NCI-H2107 treated with DMSO at 0.1 percent for 48 hours (cell line): ENCODE measurements around the gene DDAH2.

Experiments
- DNase-seq: peaks from one replicate; lab custom pipeline; 2025; ENCODE audit not compliant: unreplicated experiment; lab: John Stamatoyannopoulos, UW

Gene DDAH2

GRCh38 chr6:31761343-31761742 is 32.2 kb upstream of the DDAH2 start:
- DNase-seq = no peak

GRCh38 chr6:31760790-31761189 is 31.7 kb upstream of the DDAH2 start:
- no peak for DNase-seq

GRCh38 chr6:31758281-31758680 is 29.2 kb upstream of the DDAH2 start:
- DNase-seq = no peak

- DNase-seq = no peak
Measured at GRCh38 chr6:31752739-31753319, 23.7 kb upstream of the DDAH2 start.

GRCh38 chr6:31750411-31751022 is 21.4 kb upstream of the DDAH2 start:
- no peak for DNase-seq

- no peak for DNase-seq
Measured at GRCh38 chr6:31749301-31750036, 20.4 kb upstream of the DDAH2 start.

- no peak for DNase-seq
Measured at GRCh38 chr6:31744422-31744821, 15.3 kb upstream of the DDAH2 start.

GRCh38 chr6:31742894-31743293 is 13.8 kb upstream of the DDAH2 start:
- no peak for DNase-seq

GRCh38 chr6:31741815-31742214 is 12.7 kb upstream of the DDAH2 start:
- no peak for DNase-seq

- DNase-seq = no peak
Measured at GRCh38 chr6:31740397-31741223, 11.5 kb upstream of the DDAH2 start.

- no peak for DNase-seq
Measured at GRCh38 chr6:31739639-31740396, 10.7 kb upstream of the DDAH2 start, which contains the start of gene MSH5. Gene MSH5, plus strand, starts transcription at chr6:31740005. Its CDS starts 462 bp downstream, at chr6:31740467.

GRCh38 chr6:31737991-31738979 is 9.2 kb upstream of the DDAH2 start:
- DNase-seq = no peak

- no peak for DNase-seq
Measured at GRCh38 chr6:31737315-31737990, 8.4 kb upstream of the DDAH2 start.

- DNase-seq = no peak
Measured at GRCh38 chr6:31736768-31737314, 7.7 kb upstream of the DDAH2 start.

GRCh38 chr6:31736021-31736767 is 7.1 kb upstream of the DDAH2 start, which contains the start of gene CLIC1:
Gene CLIC1, minus strand, starts transcription at chr6:31736530. Its CDS starts 230 bp downstream, at chr6:31736300.
- DNase-seq = no peak

- DNase-seq = no peak
Measured at GRCh38 chr6:31734821-31735406, 5.8 kb upstream of the DDAH2 start.

- DNase-seq = no peak
Measured at GRCh38 chr6:31734247-31734820, 5.2 kb upstream of the DDAH2 start.
